K562 (cell line): Measurements from ENCODE around the gene DNAH5.

ENCODE experiments used
- ARHGAP35 ChIP-seq: fragments of 450-650 bp; IDR thresholded peaks from 2 replicates; pipeline ENCODE4 v1.6.1; 2018; ENCODE audit not compliant: partially characterized antibody
- CREM ChIP-seq: IDR thresholded peaks from 2 replicates; pipeline ENCODE4 v1.6.1; 2014; ENCODE audit warnings: antibody characterized with exemption, low read depth
- NR2C2 ChIP-seq, 2 experiments: fragments of 200-800 bp in 1 of 2; sonication (Bioruptor generic) in 1 of 2; sonication (generic) in 1 of 2; formaldehyde crosslinking in 1 of 2; IDR thresholded peaks; 2 replicates each; pipeline versions ENCODE4 v1.6.1 to v1.8.0; 2016 to 2022; ENCODE audit warnings: mild to moderate bottlenecking in 1 of 2, missing compliant biosample characterization in 1 of 2, missing genetic modification characterization in 1 of 2, missing genetic modification reagents in 1 of 2
- RBM25 ChIP-seq: fragments of 200-400 bp; formaldehyde crosslinking; IDR thresholded peaks from 2 replicates; pipeline ENCODE4 v1.6.1; 2018; ENCODE audit warnings: low read length, low read depth, moderate library complexity; ENCODE audit not compliant: severe bottlenecking

- no peak for TF ChIP-seq CREM
- no peak for TF ChIP-seq RBM25
- no peak for TF ChIP-seq ARHGAP35
- TF ChIP-seq NR2C2 (CRISPR knock-in tag; IDR thresholded peaks at IDR 0.05) = no peak
- no peak for TF ChIP-seq NR2C2 (tag; IDR thresholded peaks at IDR 0.05)
Observed at GRCh38 chr5:13785781-13786415, 158.6 kb downstream of the DNAH5 start.
